ENCODE data around the gene MSANTD4.
"Not testable (repeated sequence)": the region's sequence is repeated elsewhere in the genome, so short reads cannot be mapped to it uniquely, and the experiment has no call there.

MSANTD4 gene

DNA sequence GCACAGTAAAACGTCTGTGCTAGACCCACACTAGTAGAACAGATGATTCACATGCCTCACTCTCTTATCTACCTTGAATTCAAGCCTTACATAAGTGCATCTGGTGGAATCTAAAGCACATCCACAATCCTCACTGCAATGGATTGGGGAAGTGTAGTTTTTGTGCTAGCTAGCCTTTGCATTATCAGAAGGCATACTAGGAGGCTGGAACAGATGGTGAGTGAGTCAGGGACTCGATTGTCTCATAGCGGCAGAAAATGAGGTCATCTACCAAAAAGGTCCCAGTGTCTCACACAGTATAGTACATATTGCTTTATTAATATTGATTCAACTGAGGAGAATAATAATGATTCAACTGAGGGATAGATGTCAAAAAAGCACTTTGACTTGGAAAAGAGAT is 9.3 kb downstream of the MSANTD4 start:
- no peak for DNase-seq (ENCODE audit: low read depth)

DNA sequence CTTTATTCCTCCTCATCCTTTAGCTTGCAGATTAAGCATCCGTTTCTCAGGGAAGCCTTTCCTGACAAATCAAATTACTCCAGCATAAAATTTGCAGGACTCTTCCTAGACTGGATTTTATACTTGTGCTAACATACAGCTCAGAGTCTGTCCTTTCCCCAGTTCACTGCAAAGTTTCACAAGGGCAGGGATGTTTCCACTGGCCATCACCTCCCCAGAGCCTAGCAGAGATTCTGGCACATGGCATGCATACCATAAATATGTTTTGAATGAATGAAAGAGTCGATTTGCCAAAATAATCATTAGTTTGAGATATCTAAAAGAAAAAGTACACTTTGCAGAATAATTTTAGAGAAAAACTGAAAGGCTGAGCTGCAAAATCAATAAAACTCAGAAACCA is 10.6 kb downstream of the MSANTD4 start:
- no peak for DNase-seq (ENCODE audit: low read depth)

DNA sequence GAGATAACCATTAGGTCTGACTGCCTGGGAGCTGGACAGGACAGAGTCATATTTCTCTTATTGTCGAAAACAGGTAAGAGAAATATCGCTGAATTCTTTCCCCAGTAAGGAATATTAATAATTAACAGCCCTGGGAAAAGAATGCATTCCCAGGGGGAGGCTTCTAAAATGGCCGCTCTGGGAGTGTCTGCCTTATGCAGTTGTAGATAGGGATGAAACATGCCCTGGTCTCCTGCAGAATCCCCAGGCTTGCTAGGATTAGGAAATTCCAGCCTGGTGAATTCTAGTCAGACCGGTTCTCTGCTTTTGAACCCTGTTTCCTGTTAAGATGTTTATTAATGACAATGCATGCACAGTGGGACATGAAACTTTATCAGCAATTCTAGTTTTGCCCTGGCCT is 18.9 kb downstream of the MSANTD4 start:
- not testable (repeated sequence) for DNase-seq (ENCODE audit: low read depth)

DNA sequence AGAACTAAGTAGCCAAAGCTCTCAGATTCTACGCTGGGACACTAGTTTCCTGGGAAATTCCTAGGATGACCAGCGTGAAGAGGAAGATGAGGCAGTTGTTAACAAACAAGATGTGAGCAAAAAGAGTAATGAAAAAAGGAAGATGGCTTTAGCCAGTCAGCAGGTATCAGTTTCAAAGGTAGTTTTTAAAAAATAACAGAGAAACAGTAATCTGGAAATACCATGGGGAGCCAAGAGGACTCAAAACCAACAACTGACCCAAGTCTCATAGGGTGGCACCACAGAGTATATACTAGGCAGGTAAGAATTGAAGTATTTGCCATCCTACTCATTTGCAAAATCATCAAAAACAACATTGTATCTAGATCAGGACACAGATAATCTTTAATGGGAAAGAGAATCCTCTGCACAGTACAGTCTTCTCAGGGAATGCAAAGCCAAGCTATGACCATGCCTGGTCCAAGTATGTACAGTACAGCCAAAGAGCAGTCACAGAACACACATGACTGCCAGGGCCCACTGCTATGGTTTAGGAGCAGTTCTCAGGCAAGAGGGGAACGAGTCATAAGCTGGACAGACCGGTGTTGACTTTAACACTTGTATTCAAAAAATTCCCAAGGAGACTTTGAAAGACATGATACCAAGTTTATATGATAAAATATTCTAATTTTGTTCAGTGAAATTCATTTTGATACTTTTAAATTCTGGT is 20.6 kb downstream of the MSANTD4 start:
- no peak for DNase-seq (ENCODE audit: low read depth)

DNA sequence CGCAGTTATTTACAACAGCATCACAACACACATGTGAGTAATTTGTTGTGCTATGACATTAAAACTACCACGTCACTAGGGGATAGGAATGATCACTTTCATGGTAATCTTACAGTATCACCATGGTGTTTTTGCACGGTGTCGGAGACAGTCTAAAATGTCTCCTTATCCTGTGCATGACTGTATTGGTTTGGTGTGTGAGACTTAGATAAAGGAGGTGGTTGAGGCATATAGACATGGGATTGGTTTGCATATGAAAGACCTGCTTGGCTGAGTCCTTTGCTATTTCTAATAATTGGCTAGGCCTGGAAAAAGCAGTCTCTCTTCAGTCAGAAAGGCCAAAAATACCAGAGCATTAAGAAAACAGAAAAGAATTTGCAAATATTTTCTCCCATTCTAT is 30.2 kb downstream of the MSANTD4 start:
- no peak for DNase-seq (ENCODE audit: low read depth)

DNA sequence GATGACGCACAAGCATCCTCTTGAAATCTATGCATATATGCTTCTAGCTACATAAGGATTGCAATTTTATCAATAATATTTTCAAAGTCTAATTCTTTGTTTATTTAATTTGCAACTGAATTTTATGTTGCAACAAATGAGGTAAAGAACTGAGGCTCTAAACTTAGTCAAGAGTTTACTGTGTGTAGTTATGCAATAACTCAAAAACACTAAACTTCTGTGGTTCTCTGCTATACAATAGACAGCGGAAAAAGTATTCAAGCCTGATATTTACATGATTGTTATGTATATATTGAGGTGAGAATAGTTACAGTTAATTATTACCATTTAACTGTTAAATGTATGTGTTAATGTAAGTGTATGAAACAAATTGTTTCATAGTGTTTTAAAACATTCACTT is 32.9 kb downstream of the MSANTD4 start:
- no peak for DNase-seq (ENCODE audit: low read depth)

DNA sequence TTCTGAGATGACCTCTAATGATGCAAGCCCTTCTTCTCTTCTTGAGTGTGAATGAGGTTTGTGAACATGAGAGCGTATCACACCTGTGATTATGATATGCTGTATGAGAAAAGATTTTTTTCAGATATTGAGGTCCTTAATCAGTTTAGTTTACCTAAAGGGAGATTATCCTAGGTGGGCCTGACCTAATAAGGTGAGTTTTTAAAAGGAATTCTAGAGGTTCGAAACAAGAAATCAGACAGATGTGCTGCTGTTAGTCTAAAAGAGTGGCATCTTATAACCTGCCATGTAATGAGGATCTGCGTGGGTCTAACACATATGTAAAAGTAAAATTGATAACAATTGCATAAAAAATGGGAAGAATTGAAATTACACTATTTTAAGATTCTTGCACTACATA is 33.8 kb downstream of the MSANTD4 start:
- DNase-seq (ENCODE audit: low read depth) = no peak

DNA sequence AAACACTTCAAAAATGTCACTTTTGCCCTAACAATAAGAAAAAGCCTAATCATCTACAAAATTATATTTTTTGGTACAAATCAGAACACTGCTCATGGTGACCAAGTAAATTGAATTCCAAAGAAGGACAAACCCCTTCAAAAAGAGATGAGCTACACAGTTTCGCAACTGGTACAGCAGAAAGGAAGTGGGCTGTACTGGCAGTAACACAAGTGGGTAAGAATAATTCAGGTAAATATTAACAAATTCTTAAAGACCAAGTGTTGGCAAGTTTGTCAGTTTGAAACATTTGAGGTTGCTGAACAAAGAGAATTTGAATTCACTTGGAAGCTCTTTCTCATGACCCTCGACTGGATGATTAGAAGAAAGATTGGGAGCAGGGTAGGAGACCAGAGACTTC is 35.5 kb downstream of the MSANTD4 start:
- no peak for DNase-seq (ENCODE audit: low read depth)

DNA sequence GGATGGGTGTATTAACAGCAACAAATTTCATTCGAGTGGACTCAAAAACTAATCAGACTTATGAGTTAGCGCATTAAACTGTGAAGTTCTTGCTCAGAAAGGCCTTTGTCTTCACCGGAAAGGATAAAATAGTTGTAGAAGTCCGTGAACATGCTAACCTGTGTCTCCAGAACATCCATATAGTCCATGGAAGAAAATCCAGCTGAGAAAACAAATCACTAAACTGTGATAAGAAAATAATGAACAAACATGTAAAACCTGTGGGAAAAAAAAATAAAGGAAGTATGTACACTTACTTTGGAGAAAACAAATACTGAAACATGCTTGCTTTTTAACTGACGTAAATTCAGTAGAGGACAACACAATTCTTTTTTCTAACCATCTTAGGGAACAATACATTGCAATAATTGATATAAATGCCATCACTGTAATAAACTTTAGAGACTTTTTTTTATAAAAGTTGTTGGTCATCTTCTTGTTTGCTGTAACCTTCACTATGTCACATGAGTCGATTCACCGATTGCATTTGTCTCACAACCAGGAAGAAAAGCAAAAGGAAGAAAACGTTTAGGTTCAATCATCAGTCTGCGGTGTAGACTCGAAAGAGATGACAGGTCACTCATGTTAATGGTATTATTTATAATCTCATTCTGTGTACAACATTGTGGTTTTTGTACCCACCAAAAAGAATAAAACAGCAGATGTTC is 41.9 kb downstream of the MSANTD4 start:
- DNase-seq (ENCODE audit: low read depth) = no peak

DNA sequence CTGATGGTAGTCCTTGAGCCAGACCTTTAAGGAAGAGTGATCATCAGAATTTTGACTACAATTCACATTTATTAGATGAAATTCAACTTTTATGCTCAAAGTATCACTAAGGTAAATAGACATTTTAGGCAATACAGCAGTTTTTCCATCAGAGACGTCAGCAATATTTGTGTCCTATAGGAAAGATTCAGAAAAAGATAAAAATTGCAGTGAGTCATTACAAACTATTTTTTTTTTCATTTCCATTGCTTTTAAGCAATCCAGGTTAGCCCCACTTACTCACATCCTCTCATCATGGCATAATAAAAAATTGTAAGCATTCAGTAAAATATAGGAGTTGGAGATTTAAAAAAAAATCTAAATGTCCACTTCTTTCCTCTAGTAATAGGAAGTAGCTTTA is 46.9 kb downstream of the MSANTD4 start:
- DNase-seq (ENCODE audit: low read depth) = no peak

DNA sequence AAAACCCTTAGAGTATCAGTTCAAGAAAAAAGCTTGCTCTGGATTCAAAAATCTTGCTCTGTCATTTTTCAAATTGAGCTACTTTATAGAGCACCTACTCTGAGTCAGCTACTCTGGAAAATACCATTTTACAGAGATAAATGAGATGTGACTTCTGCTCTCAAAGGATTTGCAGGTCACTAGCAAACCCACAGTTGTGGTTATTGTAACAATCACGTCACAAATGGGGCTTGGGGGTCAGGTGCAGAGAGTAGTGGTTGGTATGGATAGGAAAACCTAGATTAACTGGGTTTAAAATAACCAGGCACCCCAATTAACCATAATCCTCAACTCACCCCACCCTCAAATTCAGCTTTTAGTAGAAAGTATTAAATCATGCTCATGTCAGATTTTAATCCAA is 52.3 kb downstream of the MSANTD4 start:
- DNase-seq (ENCODE audit: low read depth) = no peak

DNA sequence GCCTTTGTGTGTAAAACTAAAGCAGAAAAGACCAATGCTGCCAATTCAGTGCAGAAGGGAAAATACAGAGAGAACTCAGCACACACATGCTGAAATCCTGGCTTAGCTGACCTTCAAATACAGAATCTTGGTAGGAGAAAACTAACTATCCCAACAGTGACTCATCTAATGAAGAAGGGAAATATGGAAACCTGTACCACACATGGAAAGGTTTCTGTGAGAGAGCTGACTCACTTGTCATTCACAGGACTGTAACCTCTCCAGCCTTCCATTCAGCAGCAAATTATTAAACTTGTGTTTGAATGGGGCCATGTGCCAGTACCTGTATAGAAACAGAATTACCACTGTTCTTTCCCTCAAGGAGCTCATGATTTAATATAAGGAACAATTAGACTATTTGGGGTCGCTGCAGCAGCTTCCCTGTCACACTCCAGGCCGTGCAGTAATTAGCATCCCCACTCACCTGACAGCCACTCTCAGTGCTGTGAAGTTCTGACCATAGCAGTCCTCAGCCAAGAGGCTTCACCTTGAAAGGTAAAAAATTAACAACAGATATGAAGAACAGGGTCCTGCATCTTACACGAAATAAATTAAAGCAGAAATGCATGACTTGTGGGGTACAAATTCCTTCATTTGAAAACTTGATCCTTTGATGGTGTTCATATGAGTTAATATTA is 53.9 kb downstream of the MSANTD4 start:
- no peak for DNase-seq (ENCODE audit: low read depth)

DNA sequence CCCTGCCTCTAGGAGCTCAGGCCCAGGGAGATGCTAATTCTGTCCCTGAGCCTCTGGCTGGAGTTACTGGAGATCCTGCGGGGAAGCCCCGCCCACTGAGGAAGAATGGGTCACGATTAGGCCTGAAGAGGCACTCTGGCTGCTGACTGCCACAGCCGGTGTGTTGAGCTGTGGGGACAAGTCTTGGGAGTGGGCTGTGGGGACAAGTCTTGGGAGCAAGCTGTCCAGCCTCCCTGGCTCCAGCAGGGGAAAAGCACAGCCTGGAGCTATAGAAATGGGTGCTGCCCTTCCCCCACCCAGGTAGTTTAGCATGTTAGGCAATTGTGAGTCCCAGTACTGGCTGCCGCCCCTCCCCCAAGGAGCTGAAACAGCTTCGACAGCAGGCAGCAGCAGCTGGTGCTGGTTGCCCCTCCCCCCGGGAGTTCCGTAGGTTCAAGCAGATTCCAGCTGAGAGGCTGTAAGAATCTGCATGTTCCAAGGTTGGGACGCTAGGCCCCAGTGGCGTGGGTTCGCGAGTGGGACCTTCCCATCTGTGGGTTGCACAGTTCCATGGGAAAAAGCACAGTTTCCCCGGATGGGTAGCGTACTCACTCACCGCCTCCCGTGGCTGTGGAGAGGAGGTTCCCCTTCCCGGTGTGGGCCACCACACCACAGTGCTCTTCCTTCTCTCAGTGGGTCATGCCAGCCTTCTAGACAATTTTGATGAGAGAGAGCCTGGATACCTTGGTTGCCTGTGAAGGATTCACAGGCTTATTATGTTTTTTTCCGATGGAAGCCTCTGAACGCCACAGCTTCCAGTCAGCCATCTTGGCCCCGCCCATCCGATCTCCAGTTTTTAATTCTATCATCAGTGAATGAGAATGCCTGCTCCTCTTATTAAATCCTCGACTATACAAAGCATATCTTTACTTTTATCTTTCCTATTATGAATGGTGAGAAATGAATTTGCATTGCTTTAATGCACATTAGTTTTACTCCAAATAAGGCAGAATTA is 61.5 kb downstream of the MSANTD4 start:
- DNase-seq (ENCODE audit: low read depth) = no peak
